H1 (cell line): Measurements from ENCODE around the gene RELL2. TPM values are rescaled to one million over a fixed set of nuclear protein-coding genes. Genes with fewer than 3 reads are reported as not detected.
A peak's percentile ranks its signal among the peaks of the same experiment; 100 is the strongest.

Source experiments
- CTCF ChIA-PET: fragments of 300-600 bp; sonication (Branson Sonifier 250); formaldehyde crosslinking; loops from one replicate; lab custom pipeline; 2021; ENCODE audit not compliant: partially characterized antibody; lab: Charles Lee
- POLR2A ChIA-PET: fragments of 300-600 bp; sonication (Branson Sonifier 250); formaldehyde crosslinking; loops from one replicate; lab custom pipeline; 2021; ENCODE audit warnings: inconsistent platforms; ENCODE audit not compliant: partially characterized antibody; lab: Charles Lee
- DNase-seq, 2 experiments: peaks; one replicate each; pipeline versions ENCODE4 v3.0.0 to v3.0.0-alpha.2; 2010 to 2022; ENCODE audit warnings: low spot score in 2 of 2, low read depth in 1 of 2, mixed read lengths in 1 of 2
- FAIRE-seq: peaks from 2 replicates; lab custom pipeline; 2011; peaks lifted over from hg19 to GRCh38; lab: Jason Lieb, UNC
- H2AFZ ChIP-seq: 2 replicates; pipeline ENCODE4 v1.8.1; 2012; ENCODE audit warnings: low read length, inconsistent platforms
- H2AK5ac ChIP-seq: 2 replicates; pipeline ENCODE4 v1.6.1; 2013; ENCODE audit warnings: low read depth, low read length
- H2BK120ac ChIP-seq: replicated peaks from 2 replicates; pipeline ENCODE3; 2013; ENCODE audit warnings: low read depth, low read length, inconsistent platforms
- H2BK12ac ChIP-seq: 2 replicates; pipeline ENCODE4 v1.6.1; 2013; ENCODE audit warnings: low read depth, low read length
- H2BK15ac ChIP-seq: 2 replicates; pipeline ENCODE4 v1.6.1; 2013; ENCODE audit warnings: low read length
- H2BK20ac ChIP-seq: 2 replicates; pipeline ENCODE4 v1.6.1; 2013; ENCODE audit warnings: low read length
- H2BK5ac ChIP-seq: 2 replicates; pipeline ENCODE4 v1.6.1; 2013; ENCODE audit warnings: low read depth, low read length
- H3K14ac ChIP-seq: 2 replicates; pipeline ENCODE4 v1.6.1; 2013; ENCODE audit warnings: inconsistent platforms; ENCODE audit not compliant: insufficient read length
- H3K18ac ChIP-seq: 2 replicates; pipeline ENCODE4 v1.6.1; 2013; ENCODE audit warnings: low read length; ENCODE audit errors: extremely low read depth
- H3K23ac ChIP-seq: 2 replicates; pipeline ENCODE4 v1.6.1; 2013; ENCODE audit warnings: inconsistent platforms; ENCODE audit not compliant: insufficient read length
- H3K23me2 ChIP-seq: 2 replicates; pipeline ENCODE4 v1.6.1; 2013; ENCODE audit warnings: low read depth, low read length
- H3K27ac ChIP-seq: 2 replicates; pipeline ENCODE4 v1.6.1; 2011; ENCODE audit warnings: low read depth, low read length, inconsistent platforms
- H3K27me3 ChIP-seq, 4 experiments: replicated peaks in 1 of 4; 1 replicate in 1 of 4; 2 replicates in 3 of 4; pipeline versions ENCODE4 v1.6.1 to v1.8.1; 2011 to 2013; ENCODE audit warnings: low read length in 3 of 4, mild to moderate bottlenecking in 3 of 4, inconsistent platforms in 2 of 4, mixed read lengths in 2 of 4, moderate library complexity in 1 of 4; ENCODE audit not compliant: control insufficient read depth in 3 of 4, insufficient read depth in 3 of 4; ENCODE audit errors: extremely low read depth in 1 of 4
- H3K36me3 ChIP-seq, 4 experiments: 2 replicates each; pipeline versions ENCODE4 v1.6.1 to v1.8.1; 2011 to 2013; ENCODE audit warnings: mild to moderate bottlenecking in 4 of 4, low read length in 3 of 4, moderate library complexity in 2 of 4, control low read depth in 1 of 4, inconsistent platforms in 1 of 4; ENCODE audit not compliant: insufficient read depth in 4 of 4, control insufficient read depth in 2 of 4
- H3K4ac ChIP-seq: replicated peaks from 2 replicates; pipeline ENCODE3; 2013; ENCODE audit warnings: low read length, low read depth, mixed read lengths, inconsistent platforms; ENCODE audit not compliant: insufficient read length
- H3K4me1 ChIP-seq, 4 experiments: replicated peaks in 1 of 4; 1 replicate in 1 of 4; 2 replicates in 3 of 4; pipeline versions ENCODE4 v1.6.1 to v1.8.1; 2011 to 2013; ENCODE audit warnings: low read length in 3 of 4, inconsistent platforms in 2 of 4, mixed read lengths in 1 of 4; ENCODE audit not compliant: insufficient read depth in 4 of 4, control insufficient read depth in 3 of 4
- H3K4me2 ChIP-seq, 2 experiments: 2 replicates each; pipeline versions ENCODE4 v1.6.1 to v1.8.1; 2011 to 2013; ENCODE audit warnings: low read depth in 2 of 2, low read length in 2 of 2, control low read depth in 1 of 2, inconsistent platforms in 1 of 2, mild to moderate bottlenecking in 1 of 2; ENCODE audit not compliant: insufficient read depth in 1 of 2
- H3K4me3 ChIP-seq, 4 experiments: fragments of 200-600, 300-600 bp in 1 of 4; sonication (generic), shearing (Covaris generic), sonication (Bioruptor Twin) in 1 of 4; 2 replicates each; pipeline versions ENCODE4 v1.5.1 to v1.8.1; 2011 to 2016; ENCODE audit warnings: low read length in 4 of 4, low read depth in 3 of 4, control low read depth in 2 of 4, inconsistent platforms in 2 of 4, mild to moderate bottlenecking in 2 of 4, mixed read lengths in 1 of 4, moderate library complexity in 1 of 4; ENCODE audit not compliant: insufficient read depth in 2 of 4; ENCODE audit errors: extremely low read depth in 1 of 4
- H3K56ac ChIP-seq: replicated peaks from 2 replicates; pipeline ENCODE3; 2013; ENCODE audit warnings: low read depth, mild to moderate bottlenecking, mixed read lengths, low read length, inconsistent platforms; ENCODE audit not compliant: insufficient read length
- H3K79me1 ChIP-seq: 2 replicates; pipeline ENCODE4 v1.6.1; 2013; ENCODE audit warnings: low read depth, low read length, control low read depth
- H3K79me2 ChIP-seq, 2 experiments: 2 replicates each; pipeline versions ENCODE4 v1.6.1 to v1.8.1; 2012 to 2013; ENCODE audit warnings: low read length in 2 of 2, mild to moderate bottlenecking in 2 of 2, inconsistent platforms in 1 of 2; ENCODE audit not compliant: insufficient read depth in 2 of 2, control insufficient read depth in 1 of 2
- H3K9ac ChIP-seq, 4 experiments: replicated peaks in 1 of 4; 1 replicate in 1 of 4; 2 replicates in 3 of 4; pipeline versions ENCODE4 v1.6.1 to v1.8.1; 2011 to 2013; ENCODE audit warnings: low read depth in 3 of 4, low read length in 3 of 4, control low read depth in 2 of 4, mild to moderate bottlenecking in 2 of 4, moderate library complexity in 2 of 4, inconsistent platforms in 1 of 4; ENCODE audit errors: extremely low read depth in 1 of 4
- H3K9me3 ChIP-seq, 2 experiments: 2 replicates each; pipeline versions ENCODE4 v1.6.1 to v1.8.1; 2012 to 2013; ENCODE audit warnings: mild to moderate bottlenecking in 2 of 2, moderate library complexity in 2 of 2, control low read depth in 1 of 2, inconsistent platforms in 1 of 2, low read depth in 1 of 2, low read length in 1 of 2, mixed read lengths in 1 of 2; ENCODE audit not compliant: insufficient read depth in 2 of 2
- H4K20me1 ChIP-seq, 2 experiments: replicated peaks in 1 of 2; 2 replicates each; pipeline versions ENCODE3 to v1.8.1; 2011 to 2013; ENCODE audit warnings: inconsistent platforms in 2 of 2, low read length in 2 of 2, mild to moderate bottlenecking in 1 of 2; ENCODE audit not compliant: insufficient read depth in 2 of 2, control insufficient read depth in 1 of 2
- H4K5ac ChIP-seq: 2 replicates; pipeline ENCODE4 v1.6.1; 2013; ENCODE audit warnings: low read length, low read depth, mixed read lengths, inconsistent platforms; ENCODE audit not compliant: insufficient read length
- H4K8ac ChIP-seq: 2 replicates; pipeline ENCODE4 v1.8.0; 2013; ENCODE audit warnings: mild to moderate bottlenecking, moderate library complexity, low read length, inconsistent platforms; ENCODE audit not compliant: insufficient read depth; ENCODE audit errors: extremely low read depth
- H4K91ac ChIP-seq: replicated peaks from 2 replicates; pipeline ENCODE3; 2013; ENCODE audit warnings: low read length, mixed read lengths, inconsistent platforms; ENCODE audit not compliant: insufficient read length
- BRCA1 ChIP-seq: IDR thresholded peaks from 2 replicates; pipeline ENCODE4 v1.6.1; 2012; ENCODE audit warnings: low read depth, low read length, improper control_type of control experiment
- CEBPB ChIP-seq: IDR thresholded peaks from 2 replicates; pipeline ENCODE4 v1.6.1; 2012; ENCODE audit warnings: low read depth, low read length
- CREB1 ChIP-seq: IDR thresholded peaks from 2 replicates; pipeline ENCODE4 v1.6.1; 2012; ENCODE audit warnings: inconsistent platforms
- EGR1 ChIP-seq: IDR thresholded peaks from 2 replicates; pipeline ENCODE4 v1.6.1; 2011; ENCODE audit warnings: low read depth, low read length, borderline replicate concordance
- FOSL1 ChIP-seq: IDR thresholded peaks from 2 replicates; pipeline ENCODE4 v1.6.1; 2011; ENCODE audit warnings: mild to moderate bottlenecking, low read depth, low read length, moderate library complexity; ENCODE audit not compliant: insufficient read depth
- GTF2F1 ChIP-seq: IDR thresholded peaks from 2 replicates; pipeline ENCODE4 v1.6.1; 2012; ENCODE audit warnings: low read depth, low read length, improper control_type of control experiment, borderline replicate concordance
- JUN ChIP-seq: IDR thresholded peaks from 2 replicates; pipeline ENCODE4 v1.6.1; 2011; ENCODE audit warnings: low read depth, mild to moderate bottlenecking, improper control_type of control experiment, low read length
- KDM4A ChIP-seq: IDR thresholded peaks from one replicate; pipeline ENCODE4 v1.7.1; 2012; ENCODE audit warnings: low read depth, mild to moderate bottlenecking, moderate library complexity, low read length, inconsistent platforms; ENCODE audit not compliant: severe bottlenecking
- NANOG ChIP-seq: IDR thresholded peaks from 2 replicates; pipeline ENCODE4 v1.6.1; 2011; ENCODE audit warnings: low read length, low read depth, mild to moderate bottlenecking, inconsistent platforms; ENCODE audit not compliant: insufficient read depth, poor library complexity, severe bottlenecking
- NRF1 ChIP-seq: IDR thresholded peaks from 2 replicates; pipeline ENCODE4 v1.6.1; 2011; ENCODE audit warnings: mild to moderate bottlenecking, low read depth, low read length, improper control_type of control experiment
- PHF8 ChIP-seq: fragments of 200-600 bp; sonication (generic); conservative IDR thresholded peaks from 2 replicates; pipeline ENCODE4 v1.7.1; 2012; ENCODE audit warnings: low read depth, mild to moderate bottlenecking, inconsistent platforms, low read length, moderate library complexity
- RNF2 ChIP-seq: fragments of 200-900, 300-1000 bp; sonication (generic); IDR thresholded peaks from 2 replicates; pipeline ENCODE4 v1.7.1; 2016; ENCODE audit warnings: borderline replicate concordance, low read depth, mild to moderate bottlenecking, antibody characterized with exemption, low read length; ENCODE audit not compliant: poor library complexity, severe bottlenecking; ENCODE audit errors: missing control alignments
- SP1 ChIP-seq: IDR thresholded peaks from 2 replicates; pipeline ENCODE4 v1.6.1; 2011; ENCODE audit warnings: low read depth, low read length
- TAF7 ChIP-seq: optimal IDR thresholded peaks from 2 replicates; pipeline ENCODE3; 2011; ENCODE audit warnings: low read depth, mild to moderate bottlenecking, inconsistent platforms, low read length, moderate library complexity, borderline replicate concordance
- YY1 ChIP-seq: IDR thresholded peaks from 2 replicates; pipeline ENCODE4 v1.6.1; 2011; ENCODE audit warnings: low read depth, mild to moderate bottlenecking, low read length
- polyA plus RNA-seq, 7 experiments: library from polyadenylated mRNA; depleted of rRNA in 3 of 7; stranded (reverse) in 5 of 7; unstranded in 2 of 7; fragments of >200 nt in 5 of 7; fragments of 200-250 nt in 2 of 7; gene quantifications; 1 replicate in 5 of 7; 2 replicates in 1 of 7; 4 replicates in 1 of 7; pipeline versions ENCODE4 v1.2.1 to v1.2.3, GENCODE V29; 2011 to 2013; ENCODE audit warnings: missing spikeins in 2 of 7, mixed read lengths in 2 of 7
- total RNA-seq: library from RNA; stranded (reverse); fragmentation: NEBNext Ultra II Directional; extraction: Animal tissue kit (Norgen Biotek cat#: 25700); gene quantifications from 2 replicates; pipeline ENCODE4 v1.2.1, GENCODE V29; 2021

RELL2 gene
- total and polyA plus RNA-seq, 2 of the 8 experiments (the other 6 are each of a cell fraction or from before 2014, with no cell fraction given): 18.6 to 23.7 TPM

DNA sequence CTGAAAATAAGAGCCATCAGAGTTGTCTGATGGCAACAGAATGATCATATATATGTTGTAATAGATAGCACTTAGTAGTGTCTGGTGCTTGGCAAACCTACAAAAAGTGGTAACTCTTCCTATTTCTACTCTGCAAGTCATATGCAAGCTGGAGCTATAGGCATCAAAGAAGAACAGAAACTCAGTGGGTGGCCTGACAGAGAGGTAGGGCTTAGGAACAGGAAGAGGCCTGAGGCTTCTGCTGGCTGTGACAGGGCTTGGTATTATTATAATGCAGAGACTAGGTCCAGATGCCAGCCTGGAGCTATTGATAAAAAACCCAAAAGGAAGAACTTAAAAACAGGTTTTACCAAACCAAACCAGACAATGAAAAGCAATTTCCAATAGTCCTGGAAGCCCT is 13.6 kb upstream of the RELL2 start:
- Histone ChIP-seq H3K27ac (no peak overlapping the region), H2BK15ac (no peak overlapping the region), H2BK5ac (no peak overlapping the region), H3K79me2 (no peaks in the 10 kb centered on the region; a peak in 1 of 4 replicates), H3K18ac (no peak overlapping the region), H3K14ac (no peak overlapping the region), H3K36me3 (peaks cover 12 to 53% (median 36%) of the 10 kb centered on the region in 4 experiments; a peak in 7 of 8 replicates), H2BK120ac (no peak overlapping the region), H3K27me3 (no peaks in the 10 kb centered on the region), H3K4me1 (peaks cover 0 to 4% (median 3%) of the 10 kb centered on the region in 4 experiments; a peak in 1 of 7 replicates), H2BK12ac (no peak overlapping the region), H4K5ac (no peak overlapping the region), H2AK5ac (no peak overlapping the region), H3K9ac (peak overlapping the region in 1 of 4 experiments; percentile 3; a peak in 2 of 7 replicates), H3K4me3 (no peak overlapping the region), H2BK20ac (no peak overlapping the region), H4K20me1 (no peaks in the 10 kb centered on the region), H3K79me1 (no peaks in the 10 kb centered on the region), H4K91ac (no peak overlapping the region), H3K9me3 (no peaks in the 10 kb centered on the region), H3K56ac (no peak overlapping the region), H3K23me2 (no peaks in the 10 kb centered on the region), H4K8ac (no peak overlapping the region), H2AFZ (no peak overlapping the region), H3K23ac (no peak overlapping the region), H3K4me2 (peak overlapping the region in 1 of 2 experiments; percentile 1; a peak in 2 of 4 replicates), H3K4ac (no peak overlapping the region)
- no peak for DNase-seq
- ChIA-PET CTCF (interaction anchor here (0.7 to 11.4 kb wide), 3 partner anchors 11 to 1264 kb away, joined by 3 to 150 read pairs (median 5); no protein-coding TSS in a partner anchor), POLR2A (interaction anchor here (1.0 to 1.7 kb wide), 4 partner anchors 10 to 29 kb away, joined by 3 to 11 read pairs (median 5); partner anchors contain the start of genes HDAC3 and RELL2)
- FAIRE-seq: no peak
- TF ChIP-seq NRF1 (no peak), JUN (no peak), BRCA1 (no peak), CEBPB (no peak), SP1 (no peak), YY1 (no peak), GTF2F1 (no peak), EGR1 (no peak), CREB1 (no peak), KDM4A (no peak), RNF2 (no peak), FOSL1 (no peak), TAF7 (no peak), PHF8 (no peak), NANOG (no peak)
